Stimulated activated CD4-positive, alpha-beta T cell treated with anti-CD3 and anti-CD28 coated beads, Interleukin-1b, Interleukin-23, amount 100 ng/mL, for 1 hour (primary cell): Measurements from ENCODE around the gene SHC2.
"Not testable (repeated sequence)": the region's sequence is repeated elsewhere in the genome, so short reads cannot be mapped to it uniquely, and the experiment has no call there.

ENCODE experiments used
- DNase-seq, 2 donors: peaks; one replicate each; pipeline ENCODE4 v3.0.0-alpha.2; 2020; ENCODE audit warnings: low read depth in 2 of 2

The SHC2 gene

GRCh38 chr19:426725-427445 lies 33.9 kb downstream of the SHC2 start:
- no peak for DNase-seq

GRCh38 chr19:425056-425455 lies 35.8 kb downstream of the SHC2 start:
- DNase-seq = no peak

- DNase-seq = no peak
Observed at GRCh38 chr19:424546-424945, 36.3 kb downstream of the SHC2 start.

GRCh38 chr19:423691-424466 lies 37.0 kb downstream of the SHC2 start:
- DNase-seq = no peak

GRCh38 chr19:422917-423226 lies 38.0 kb downstream of the SHC2 start:
- not testable (repeated sequence) for DNase-seq

GRCh38 chr19:422213-422916 lies 38.5 kb downstream of the SHC2 start:
- no peak for DNase-seq

GRCh38 chr19:419721-420515 lies 40.9 kb downstream of the SHC2 start:
- no peak for DNase-seq

- DNase-seq = no peak
Observed at GRCh38 chr19:418761-419671, 41.8 kb downstream of the SHC2 start.

GRCh38 chr19:416416-416815 lies 44.4 kb downstream of the SHC2 start:
- DNase-seq = no peak

- no peak for DNase-seq
Observed at GRCh38 chr19:415292-415691, 45.5 kb downstream of the SHC2 start.

GRCh38 chr19:413756-414420 lies 46.9 kb downstream of the SHC2 start:
- DNase-seq = no peak

- DNase-seq = no peak
Observed at GRCh38 chr19:412356-413355, 48.2 kb downstream of the SHC2 start.

- no peak for DNase-seq
Observed at GRCh38 chr19:411723-412355, 49.0 kb downstream of the SHC2 start.

GRCh38 chr19:411121-411722 lies 49.6 kb downstream of the SHC2 start:
- DNase-seq = not testable (repeated sequence)

GRCh38 chr19:410243-410781 lies 50.5 kb downstream of the SHC2 start:
- no peak for DNase-seq

- no peak for DNase-seq
Observed at GRCh38 chr19:409516-410242, 51.2 kb downstream of the SHC2 start.

GRCh38 chr19:408902-409515 lies 51.8 kb downstream of the SHC2 start, which contains the start of gene C2CD4C:
Gene C2CD4C, minus strand, starts transcription at chr19:409147. Its CDS starts 786 bp downstream, at chr19:408361.
- peak in 1 of 2 donors; percentile 11 for DNase-seq
